SIG-M5 treated with dmso at 0.1 percent for 504 hours (cell line): ENCODE measurements around the gene ALAS1.

Experiments
- DNase-seq: peaks from one replicate; lab custom pipeline; 2025; ENCODE audit not compliant: unreplicated experiment; lab: John Stamatoyannopoulos, UW

Gene ALAS1

DNA sequence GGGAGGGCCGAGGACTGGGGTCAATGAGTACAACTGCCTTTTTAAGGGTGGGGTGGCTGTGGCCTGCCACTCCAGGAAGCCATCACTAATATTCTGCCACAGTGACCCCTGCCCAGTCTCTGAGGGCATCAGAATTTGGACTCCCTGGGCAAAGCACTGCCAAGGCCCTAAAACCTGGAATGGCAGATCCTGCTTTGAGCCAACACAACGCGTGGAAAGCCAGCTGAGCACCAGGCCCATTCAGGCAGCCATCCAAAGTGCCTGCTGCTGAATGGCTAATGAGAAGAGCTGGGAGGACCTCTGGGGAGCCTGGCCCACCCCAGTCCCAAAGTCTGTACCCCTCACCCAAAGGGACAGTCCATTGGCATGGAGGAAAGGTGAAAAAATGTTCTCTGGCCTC is 36.0 kb downstream of the ALAS1 start:
- no peak for DNase-seq

DNA sequence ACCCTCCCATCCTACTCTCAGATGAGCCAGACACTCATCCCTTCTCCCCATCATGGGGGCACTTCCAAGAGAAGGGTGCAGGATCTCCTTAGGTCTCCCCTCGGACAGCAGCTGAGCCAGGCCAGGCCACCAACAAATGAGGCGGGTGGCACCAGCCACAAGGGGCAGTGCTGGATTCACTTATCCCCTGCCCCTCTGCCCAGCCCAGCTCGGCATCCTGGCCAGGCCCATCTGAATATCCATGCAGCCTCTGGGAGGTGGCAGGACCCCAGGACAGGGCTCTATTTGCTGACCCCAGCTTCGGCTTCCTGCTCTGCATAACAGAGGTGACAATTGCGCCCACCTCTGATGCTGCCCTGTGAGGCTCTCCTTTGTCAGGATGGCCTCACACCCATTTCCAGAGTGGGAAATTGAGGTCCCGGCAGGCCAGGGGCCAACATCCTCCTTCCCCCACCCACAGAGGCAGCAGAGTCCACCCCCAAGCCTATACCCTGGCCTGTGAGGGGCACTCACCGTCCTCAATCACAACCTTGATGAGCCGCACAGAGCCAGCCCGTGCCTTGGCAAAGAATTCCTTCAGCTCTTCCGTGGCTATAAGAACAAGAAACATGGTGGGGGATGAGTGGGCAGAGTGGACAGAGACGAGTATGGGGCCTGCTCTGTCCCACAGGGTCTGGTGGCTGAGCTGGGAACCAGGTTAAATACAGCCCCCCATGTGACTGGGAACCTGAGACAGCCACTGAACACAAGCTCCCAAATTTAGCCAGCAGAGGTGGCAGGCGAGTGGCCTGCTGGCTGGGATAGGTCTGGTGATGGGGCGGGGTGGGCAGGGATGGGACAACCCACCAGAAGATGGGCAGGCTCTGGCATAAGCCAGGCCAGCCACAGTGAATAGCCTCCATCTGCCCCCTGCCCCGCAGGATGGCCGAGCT is 36.8 kb downstream of the ALAS1 start:
- no peak for DNase-seq

DNA sequence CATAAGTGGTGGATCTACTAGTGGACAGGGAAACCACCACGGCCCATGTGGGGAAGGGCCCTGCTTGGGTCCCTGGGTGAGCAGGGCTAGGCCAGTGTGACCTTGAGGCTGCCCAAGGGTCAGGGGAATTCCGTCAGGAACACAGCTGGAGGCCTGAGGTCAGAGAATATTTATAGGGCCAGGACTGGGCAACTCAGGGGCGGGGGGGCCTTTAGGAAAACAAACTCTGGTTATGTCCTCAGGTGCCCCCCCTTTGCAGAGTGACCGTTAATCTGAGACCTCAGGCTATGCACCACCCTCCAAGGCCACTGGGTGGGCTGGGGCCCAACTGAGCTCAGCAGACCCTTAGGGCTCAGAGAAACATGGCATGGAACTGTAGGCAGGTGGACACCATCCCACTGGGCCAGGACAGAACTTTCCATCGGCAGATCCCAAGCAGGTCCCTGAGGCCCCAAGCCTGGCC is 38.5 kb downstream of the ALAS1 start:
- DNase-seq = no peak

DNA sequence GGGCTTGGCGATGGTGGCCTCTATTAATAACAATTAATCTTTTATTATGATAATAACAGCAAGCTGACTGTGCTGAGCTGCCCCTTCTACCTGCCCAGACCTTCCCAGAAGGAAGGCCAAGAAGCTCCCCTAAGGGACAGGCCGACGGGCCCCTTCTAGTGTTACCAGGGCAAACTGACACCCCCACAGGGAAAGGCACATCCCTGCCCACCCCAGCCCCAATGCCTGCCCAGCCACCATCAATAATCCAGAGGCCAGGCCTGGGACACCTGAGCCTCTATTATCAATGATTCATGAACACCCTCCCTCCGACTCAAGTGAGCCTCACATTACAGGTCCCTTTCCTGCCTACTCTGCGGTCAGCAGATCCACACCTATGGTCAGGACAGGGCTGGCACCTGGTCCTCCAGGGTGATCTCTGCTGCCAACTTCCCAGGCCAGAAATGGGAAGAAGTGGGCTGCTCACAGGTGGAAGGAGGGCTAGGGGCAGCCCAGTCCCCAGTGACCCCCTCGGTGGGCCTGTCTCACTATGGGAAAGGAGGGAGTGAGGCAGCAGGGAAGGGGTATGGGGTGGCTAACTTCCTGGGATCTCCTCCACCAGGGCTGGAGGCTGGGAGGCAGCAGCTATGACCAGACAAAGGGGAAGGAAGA is 39.2 kb downstream of the ALAS1 start:
- peak; percentile 58 for DNase-seq

DNA sequence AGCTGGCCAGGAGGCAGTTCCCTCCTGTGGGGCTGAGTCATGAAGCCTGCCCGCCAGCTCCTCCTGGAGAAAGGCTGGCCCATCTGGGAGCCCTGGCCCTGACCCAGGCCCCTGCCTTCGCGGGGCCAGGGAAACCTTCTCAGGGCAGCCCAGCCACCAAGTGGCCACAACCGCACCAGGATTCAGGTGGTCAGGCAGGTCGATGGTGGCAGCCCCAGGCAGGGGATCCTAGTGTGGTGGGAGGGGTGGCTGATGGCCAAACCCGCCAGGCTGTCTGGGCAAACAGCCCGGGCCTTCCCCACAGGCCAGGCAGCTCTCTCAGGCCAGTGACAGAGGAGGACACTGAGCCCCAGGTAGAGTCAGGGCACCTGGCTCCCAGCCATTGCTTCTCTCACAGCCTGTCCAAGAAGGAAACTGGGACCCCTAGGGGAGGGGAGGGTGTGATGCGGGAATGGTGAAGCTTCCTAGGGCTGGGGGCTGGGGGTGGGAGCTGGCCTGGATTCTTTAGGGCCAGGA is 39.8 kb downstream of the ALAS1 start:
- DNase-seq = no peak

DNA sequence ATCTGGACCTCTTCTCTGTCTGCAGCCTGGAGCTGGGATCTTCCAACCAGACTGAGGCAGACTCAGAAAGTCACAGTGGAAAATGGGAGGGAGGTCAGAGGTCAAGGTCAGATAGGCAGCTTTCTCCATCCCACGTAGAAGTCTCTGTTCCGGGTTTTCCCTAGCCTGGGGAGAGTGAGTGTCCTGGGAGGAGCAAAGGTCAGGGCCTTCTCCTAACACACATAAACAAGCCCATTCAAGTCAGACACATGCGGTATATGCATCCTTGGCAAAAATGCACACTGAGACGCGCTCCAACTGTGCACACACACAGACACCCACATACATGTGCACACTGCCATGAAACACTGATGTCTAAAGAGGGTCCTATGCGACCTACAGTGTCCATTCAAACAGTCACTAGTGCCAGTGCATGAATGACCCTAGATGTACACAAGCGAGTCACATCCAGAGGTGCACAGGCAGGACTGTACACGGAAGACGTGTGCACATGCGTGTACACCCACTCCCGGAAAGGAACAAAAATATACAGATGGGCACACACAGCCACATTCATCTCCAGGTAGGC is 40.3 kb downstream of the ALAS1 start:
- no peak for DNase-seq

DNA sequence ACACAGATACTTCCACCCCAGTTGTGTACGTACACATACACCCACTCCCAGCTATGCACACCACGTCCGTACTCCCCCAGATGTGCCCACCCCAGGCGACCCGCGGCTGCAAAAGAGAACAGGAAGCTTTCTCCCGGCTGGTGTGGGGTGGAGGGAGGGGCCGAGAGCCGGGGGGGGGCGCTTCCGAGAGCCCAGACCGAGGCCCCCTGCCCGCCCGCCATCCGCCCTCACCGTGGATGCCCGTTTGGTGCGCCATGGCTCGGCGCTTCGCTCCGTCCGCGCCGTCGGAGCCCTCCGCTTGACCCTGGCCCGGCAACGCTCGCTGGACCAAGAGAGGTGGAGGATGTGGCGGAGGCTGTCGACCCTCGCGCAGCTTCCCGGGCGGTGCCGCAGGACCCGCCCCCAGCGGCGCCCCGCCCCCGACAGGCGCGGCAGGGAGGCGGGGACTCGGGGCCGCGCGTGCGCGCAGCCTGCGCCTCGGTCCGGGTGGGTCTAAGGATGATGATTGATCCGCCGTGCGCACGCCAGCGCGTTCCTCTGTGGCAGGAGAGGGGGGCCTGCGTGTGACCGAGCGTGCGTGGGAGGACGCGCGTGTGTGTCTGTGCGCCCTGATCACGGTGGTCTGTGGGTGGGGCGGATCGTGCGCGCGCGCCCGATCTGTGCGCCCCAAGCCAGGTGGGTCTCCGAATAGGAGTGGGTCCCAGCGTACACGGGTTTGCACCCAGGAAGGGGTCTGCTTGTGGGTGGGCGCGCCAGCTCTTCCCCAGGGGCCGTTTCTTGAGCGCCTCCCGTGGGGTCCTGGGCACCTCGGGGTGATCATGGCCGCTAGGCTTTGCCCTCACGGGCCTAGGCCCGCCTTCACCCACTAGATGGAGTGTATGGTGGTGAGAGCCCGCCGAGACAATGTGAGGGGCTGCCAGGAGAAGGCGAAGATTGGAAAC is 41.1 kb downstream of the ALAS1 start, which contains the start of gene TWF2:
TSS of gene TWF2 (minus strand) at position 398 of the 941 bp plus-strand sequence. CDS start at position 256, 142 bp downstream.
- DNase-seq = peak; percentile 66

DNA sequence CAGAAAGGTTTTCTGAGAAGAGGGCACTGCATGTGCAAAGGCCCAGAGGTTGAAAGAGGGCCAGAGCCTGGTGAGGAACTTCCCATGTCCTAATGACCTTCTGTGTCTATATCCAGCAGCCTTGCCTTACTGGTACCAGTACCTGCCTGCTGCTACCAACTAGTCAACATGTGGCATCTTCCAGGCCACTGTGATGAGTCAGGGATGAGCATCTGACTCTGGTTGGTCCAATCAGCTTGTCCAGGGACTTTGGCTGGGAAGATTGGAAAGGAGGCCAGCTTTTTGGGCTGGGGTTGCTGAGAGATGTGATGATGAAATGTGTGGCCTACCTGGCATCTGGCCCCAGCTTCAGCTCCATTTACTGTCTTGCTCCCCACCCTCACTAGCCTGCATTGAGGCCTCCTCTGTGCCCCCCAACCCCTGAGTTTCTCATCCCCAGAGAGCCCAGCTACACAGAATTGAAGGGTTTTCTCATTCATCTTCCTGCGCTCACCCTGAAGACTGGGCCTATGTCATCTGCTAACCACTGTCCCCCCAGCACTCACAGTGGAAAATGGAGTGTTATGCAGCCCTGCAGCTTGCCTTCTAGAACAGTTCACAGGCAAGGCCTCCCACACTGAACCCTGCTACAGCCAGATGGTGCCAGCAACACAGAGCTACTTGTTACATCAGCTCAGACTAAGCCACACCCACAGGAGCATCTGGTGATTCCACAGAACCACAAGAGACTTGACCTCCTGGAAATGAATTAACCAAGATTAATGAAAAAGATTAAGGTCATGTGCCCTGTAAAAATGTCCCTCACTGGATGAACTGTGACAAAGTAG is 42.3 kb downstream of the ALAS1 start:
- DNase-seq = peak; percentile 57

DNA sequence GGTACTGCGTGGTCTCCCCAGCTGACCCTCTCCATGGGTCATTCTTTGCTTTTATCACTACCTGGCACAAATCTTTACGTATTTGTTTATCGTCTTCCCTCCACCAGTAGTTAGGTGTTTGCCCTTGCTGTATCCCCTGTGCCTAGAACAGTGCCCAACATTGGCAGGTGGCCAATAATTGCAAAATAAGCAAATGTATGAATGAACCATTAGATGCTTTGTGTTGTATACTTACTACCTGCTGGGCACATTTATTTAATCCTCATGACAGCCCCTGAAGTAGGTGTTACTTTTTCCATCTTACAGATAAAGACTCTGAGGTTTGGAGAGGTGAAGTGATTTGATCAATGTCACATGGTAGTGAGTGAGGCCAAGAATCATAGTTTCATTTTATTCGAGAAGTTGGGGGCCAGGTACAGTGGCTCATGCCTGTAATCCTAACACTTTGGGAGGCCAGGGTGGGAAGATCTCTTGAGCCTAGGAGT is 43.0 kb downstream of the ALAS1 start:
- no peak for DNase-seq

DNA sequence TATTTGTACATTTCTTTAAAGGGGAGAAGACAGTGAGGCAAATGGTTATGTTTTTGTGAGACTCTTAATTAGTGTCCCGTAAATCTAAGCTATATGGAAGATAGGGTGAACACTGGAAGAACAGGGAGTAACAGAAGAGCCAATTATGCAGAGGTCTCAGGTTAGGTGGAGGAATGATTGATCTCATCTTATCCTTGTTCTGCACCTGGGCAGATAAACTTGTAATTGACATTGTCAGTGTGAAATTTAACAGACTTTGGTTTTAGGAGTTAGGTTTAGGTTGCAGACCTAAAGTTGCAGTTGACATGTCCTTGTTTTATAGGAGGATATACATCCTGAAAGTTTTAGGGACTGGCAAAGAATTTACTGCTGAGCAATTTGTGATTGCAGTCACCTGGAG is 44.1 kb downstream of the ALAS1 start:
- DNase-seq = no peak

DNA sequence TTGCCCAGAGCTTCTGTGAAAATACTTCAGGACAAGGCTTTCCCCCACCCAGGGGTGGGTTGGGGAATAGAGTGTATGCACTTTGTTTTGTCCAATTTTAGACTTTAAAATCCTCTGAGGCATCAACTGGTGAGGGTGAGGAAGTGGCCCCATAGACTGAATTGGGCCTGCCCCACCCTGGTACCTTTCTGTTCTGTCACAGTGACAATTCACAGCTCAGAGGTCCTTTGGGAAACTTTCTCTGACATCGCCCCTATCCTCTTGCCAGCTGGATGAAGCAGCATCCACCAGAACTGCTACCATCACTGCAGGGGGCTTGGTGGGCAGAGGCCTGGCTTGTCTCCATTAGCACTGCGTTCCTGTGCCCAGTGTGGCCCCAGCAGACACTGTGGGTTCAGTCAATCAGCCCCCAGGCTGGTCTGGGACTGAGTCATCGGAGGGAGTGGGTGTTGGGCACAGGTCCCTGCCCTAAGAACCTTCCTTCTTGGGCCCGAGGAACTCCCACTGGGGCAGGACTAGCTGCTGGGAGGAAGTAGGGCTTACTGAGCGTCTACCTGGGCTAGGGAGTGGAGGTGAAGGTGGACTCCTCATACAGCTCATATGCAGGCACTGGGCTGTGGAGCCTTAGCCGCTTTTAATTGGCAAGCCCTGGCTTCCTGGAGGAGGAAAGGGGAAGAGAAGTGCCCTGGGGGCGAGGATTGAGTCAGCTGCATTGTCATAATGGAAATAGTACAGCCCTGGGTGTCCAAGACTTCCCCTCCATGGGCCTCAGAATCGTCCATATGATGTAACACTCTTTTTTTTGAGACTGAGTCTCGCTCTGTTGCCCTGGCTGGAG is 46.0 kb downstream of the ALAS1 start:
- peak; percentile 97 for DNase-seq

DNA sequence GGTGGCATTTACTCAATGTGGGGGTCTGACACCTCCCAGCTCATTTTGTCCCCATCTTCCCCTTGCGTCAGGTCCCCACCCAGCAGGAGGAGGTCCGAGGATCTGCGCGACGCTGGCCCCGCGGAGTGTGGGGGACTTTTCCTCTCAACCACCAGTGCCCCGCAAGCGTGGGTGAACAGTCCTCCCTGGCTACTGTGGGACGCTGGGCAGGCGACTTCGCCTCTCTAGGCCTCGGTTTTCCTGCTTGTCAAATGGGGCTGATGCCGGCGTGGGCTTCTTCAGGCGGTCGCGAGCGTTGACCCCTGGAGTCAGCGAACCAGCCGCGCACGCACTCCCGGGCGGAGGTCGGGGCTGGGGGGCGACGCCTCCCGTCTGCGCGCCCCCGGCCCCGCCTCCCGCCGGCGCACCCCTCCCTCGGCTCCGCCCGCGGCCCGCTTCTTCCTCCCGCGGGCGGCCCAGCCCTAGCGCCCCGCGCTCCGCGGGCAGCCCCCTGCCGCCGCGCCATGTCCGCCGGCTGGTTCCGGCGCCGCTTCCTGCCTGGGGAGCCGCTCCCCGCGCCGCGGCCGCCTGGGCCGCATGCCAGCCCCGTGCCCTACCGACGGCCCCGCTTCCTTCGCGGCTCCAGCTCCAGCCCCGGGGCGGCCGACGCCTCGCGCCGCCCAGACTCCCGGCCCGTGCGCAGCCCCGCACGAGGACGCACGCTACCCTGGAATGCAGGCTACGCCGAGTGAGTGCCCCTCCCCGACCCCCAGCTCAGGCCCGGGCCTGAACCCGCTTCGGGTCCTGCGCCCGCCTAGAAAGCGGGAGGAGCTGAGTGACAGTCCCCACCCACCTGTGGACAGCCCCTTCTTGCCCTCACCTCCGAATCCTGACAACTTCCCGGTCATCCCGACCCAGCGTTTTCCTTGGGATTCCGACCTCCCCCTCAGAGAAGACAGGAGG is 47.6 kb downstream of the ALAS1 start, which contains the start of gene PPM1M:
TSS of gene PPM1M (plus strand) at position 438 of the 942 bp plus-strand sequence. CDS start at position 504, 66 bp downstream.
- no peak for DNase-seq

DNA sequence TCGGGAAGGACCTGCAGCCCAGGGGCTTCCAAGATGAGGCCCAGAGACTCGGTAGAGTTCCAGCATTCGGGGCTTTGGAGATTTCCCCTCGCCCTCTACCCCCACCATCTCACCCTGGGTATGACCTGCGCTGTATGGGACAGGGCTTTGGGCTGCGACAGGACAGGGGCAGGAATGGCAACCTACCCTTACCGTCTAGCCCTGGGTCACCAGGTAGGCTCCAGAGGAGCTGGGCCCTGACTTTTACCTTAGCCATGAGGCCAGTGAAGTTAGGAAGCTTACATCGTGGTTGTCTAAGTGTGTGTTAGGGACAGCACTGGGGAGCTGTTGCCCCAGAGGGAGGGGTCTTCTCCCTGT is 48.3 kb downstream of the ALAS1 start:
- no peak for DNase-seq

DNA sequence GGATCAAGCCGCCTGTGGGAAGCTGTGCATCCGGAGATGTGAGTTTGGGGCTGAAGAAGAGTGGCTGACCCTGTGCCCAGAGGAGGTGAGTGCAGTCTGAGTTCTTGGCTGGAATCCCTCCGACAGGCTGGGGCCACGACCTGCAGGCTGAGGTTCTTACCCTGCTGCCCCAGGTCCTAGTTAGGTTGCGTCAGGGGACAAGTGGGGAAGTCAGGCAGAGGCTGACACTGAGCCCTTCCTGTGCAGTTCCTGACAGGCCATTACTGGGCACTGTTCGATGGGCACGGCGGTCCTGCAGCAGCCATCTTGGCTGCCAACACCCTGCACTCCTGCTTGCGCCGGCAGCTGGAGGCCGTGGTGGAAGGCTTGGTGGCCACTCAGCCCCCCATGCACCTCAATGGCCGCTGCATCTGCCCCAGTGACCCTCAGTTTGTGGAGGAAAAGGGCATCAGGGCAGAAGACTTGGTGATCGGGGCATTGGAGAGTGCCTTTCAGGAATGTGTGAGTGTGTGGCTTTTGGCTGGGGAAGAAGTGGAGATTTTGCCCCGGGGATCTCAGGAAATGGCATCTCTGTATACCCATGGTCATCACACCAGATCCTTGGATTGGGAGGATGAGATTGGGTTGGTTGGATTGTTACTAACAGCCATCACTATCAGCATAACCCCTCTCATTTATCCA is 48.9 kb downstream of the ALAS1 start:
- no peak for DNase-seq

DNA sequence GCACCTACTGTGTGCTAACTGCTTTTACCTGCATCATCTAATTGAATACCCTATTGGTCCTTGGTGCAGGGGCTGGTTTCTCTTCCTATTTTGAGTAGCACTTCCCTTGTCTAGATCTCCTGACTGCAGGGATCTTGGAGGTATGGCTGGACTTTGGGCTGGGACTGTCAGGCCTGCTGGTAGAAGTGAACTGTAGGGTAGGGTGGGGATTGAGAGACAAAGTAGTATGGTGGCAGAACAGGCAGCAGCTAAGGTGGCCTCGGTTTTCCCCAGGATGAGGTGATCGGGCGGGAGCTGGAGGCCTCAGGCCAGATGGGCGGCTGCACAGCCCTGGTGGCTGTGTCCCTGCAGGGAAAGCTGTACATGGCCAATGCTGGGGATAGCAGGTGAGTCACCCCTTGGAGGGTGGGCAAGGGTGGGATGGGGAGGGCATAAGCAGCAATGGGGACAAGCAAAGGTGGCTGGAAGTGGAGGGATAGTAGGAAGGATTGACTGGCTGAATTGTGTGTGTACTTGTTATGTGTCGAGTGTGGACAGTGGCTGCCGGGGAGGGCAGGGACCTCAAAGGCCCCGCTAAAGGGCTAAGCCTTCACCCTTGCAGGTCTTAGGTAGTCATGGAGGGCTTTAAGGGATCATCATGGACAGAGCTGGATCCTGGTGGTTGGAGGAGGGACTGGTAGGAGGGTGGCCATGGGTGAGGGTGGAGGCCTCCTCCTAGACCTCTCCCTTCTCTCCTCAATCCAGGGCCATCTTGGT is 49.6 kb downstream of the ALAS1 start:
- no peak for DNase-seq

DNA sequence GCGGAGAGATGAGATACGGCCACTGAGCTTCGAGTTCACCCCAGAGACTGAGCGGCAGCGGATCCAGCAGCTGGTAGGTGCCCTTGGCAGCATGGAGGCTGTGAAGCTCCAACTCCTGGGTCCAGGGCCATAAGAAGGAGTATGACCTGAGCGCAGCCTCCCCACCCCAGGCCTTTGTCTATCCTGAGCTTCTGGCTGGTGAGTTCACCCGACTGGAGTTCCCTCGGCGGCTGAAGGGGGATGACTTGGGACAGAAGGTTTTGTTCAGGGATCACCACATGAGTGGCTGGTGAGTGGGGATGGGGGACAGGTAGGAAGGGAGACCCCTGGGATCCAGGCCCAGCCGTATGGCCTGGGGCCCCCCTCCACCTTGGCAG is 50.2 kb downstream of the ALAS1 start:
- DNase-seq = no peak
